HL-60 (cell line): ENCODE results near the gene SLC12A8.

ENCODE experiments used
- DNase-seq, 2 experiments: peaks; one replicate each; pipeline ENCODE4 v3.0.0-alpha.2; 2010 to 2020; ENCODE audit warnings: low read depth in 1 of 2, low spot score in 1 of 2
- H3K27ac ChIP-seq: fragments of 250-450 bp; sonication (Bioruptor Pico); replicated peaks from 2 replicates; pipeline ENCODE4 v1.5.1; 2020; ENCODE audit warnings: mild to moderate bottlenecking, moderate library complexity
- H3K27me3 ChIP-seq: fragments of 250-450 bp; sonication (Bioruptor Pico); 2 replicates; pipeline ENCODE4 v1.5.1; 2021; ENCODE audit warnings: mild to moderate bottlenecking, moderate library complexity; ENCODE audit not compliant: insufficient read depth, poor library complexity, severe bottlenecking
- H3K4me3 ChIP-seq: replicated peaks from 2 replicates; pipeline ENCODE4 v1.5.1; 2011; ENCODE audit warnings: mild to moderate bottlenecking, control low read depth, low read length; ENCODE audit not compliant: insufficient read depth
- CTCF ChIP-seq: IDR thresholded peaks from one replicate; pipeline ENCODE4 v1.5.1; 2011; ENCODE audit warnings: low read length, control low read depth, inconsistent platforms; ENCODE audit not compliant: insufficient read depth
- GABPA ChIP-seq: IDR thresholded peaks from 2 replicates; pipeline ENCODE4 v1.6.1; 2012; ENCODE audit warnings: low read depth
- POLR2AphosphoS5 ChIP-seq: IDR thresholded peaks from 2 replicates; pipeline ENCODE4 v1.6.1; 2012; ENCODE audit warnings: low read depth
- REST ChIP-seq: IDR thresholded peaks from 2 replicates; pipeline ENCODE4 v1.6.1; 2012; ENCODE audit warnings: low read depth; ENCODE audit not compliant: insufficient replicate concordance
- SPI1 ChIP-seq: IDR thresholded peaks from 2 replicates; pipeline ENCODE4 v1.6.1; 2012; ENCODE audit warnings: low read depth, mild to moderate bottlenecking, borderline replicate concordance

SLC12A8 gene

GRCh38 chr3:125136515-125136914, 76.0 kb downstream of the SLC12A8 start:
- DNase-seq = no peak
- TF ChIP-seq REST = no peak
- TF ChIP-seq CTCF = no peak
- TF ChIP-seq GABPA = no peak
- TF ChIP-seq SPI1 = no peak
- TF ChIP-seq POLR2AphosphoS5 = no peak
- H3K27ac ChIP-seq = no peak overlapping the region
- no peak overlapping the region for H3K4me3 ChIP-seq
- no peaks in the 10 kb centered on the region for H3K27me3 ChIP-seq

- no peak overlapping the region for H3K4me3 ChIP-seq
- TF ChIP-seq SPI1 = no peak
- TF ChIP-seq CTCF = no peak
- no peak for TF ChIP-seq REST
- TF ChIP-seq GABPA = no peak
- no peak for TF ChIP-seq POLR2AphosphoS5
- no peak for DNase-seq
- no peaks in the 10 kb centered on the region for H3K27me3 ChIP-seq
- H3K27ac ChIP-seq = no peak overlapping the region
These were observed 77.6 kb downstream of the SLC12A8 start for GRCh38 chr3:125134952-125135351.

- TF ChIP-seq CTCF (no peak), SPI1 (peak; percentile 48; the same call in 1 of the 2 replicates), REST (no peak)
- Histone ChIP-seq H3K4me3 (no peak overlapping the region), H3K27ac (no peak overlapping the region), H3K27me3 (no peaks in the 10 kb centered on the region)
- DNase-seq = peak in 1 of 2 experiments; percentile 5
These were observed 79.7 kb downstream of the SLC12A8 start for GRCh38 chr3:125132815-125133214.
